ENCODE results near the gene BICRA.

DNA sequence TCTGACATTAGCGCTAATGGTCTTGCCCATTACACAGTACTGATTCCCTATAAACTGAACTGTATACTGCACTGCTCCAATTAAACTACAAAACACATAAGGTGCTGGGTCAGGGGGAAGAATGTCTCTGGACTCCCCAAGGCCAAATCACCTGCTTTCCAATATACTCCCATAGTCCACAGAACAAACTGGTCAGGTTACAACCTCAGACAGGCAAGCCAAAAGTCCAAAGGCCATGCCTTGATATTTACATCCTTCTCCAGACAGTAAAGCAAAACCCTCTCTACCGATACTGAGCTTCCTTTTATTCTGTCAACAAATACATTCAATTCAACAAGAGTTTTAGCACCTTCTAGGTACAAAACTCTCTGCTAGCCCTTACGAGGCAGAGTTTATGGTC lies 44.9 kb upstream of the BICRA start:
- TF ChIP-seq, protein P1, sequence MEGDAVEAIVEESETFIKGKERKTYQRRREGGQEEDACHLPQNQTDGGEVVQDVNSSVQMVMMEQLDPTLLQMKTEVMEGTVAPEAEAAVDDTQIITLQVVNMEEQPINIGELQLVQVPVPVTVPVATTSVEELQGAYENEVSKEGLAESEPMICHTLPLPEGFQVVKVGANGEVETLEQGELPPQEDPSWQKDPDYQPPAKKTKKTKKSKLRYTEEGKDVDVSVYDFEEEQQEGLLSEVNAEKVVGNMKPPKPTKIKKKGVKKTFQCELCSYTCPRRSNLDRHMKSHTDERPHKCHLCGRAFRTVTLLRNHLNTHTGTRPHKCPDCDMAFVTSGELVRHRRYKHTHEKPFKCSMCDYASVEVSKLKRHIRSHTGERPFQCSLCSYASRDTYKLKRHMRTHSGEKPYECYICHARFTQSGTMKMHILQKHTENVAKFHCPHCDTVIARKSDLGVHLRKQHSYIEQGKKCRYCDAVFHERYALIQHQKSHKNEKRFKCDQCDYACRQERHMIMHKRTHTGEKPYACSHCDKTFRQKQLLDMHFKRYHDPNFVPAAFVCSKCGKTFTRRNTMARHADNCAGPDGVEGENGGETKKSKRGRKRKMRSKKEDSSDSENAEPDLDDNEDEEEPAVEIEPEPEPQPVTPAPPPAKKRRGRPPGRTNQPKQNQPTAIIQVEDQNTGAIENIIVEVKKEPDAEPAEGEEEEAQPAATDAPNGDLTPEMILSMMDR (IDR thresholded peaks at IDR 0.05; ENCODE audit: poor library complexity) = no peak
- no peak for TF ChIP-seq EZH2phosphoT487 (IDR thresholded peaks at IDR 0.05; ENCODE audit: low read depth, severe bottlenecking, unreplicated experiment)
- no peak for TF ChIP-seq EZH2 (IDR thresholded peaks at IDR 0.05; ENCODE audit: borderline replicate concordance)

Measured in hepatocyte (in vitro differentiated cells).